ENCODE results near the gene HECTD2.
"Not testable (repeated sequence)": the region's sequence is repeated elsewhere in the genome, so short reads cannot be mapped to it uniquely, and the experiment has no call there.

HECTD2 gene

GRCh38 chr10:91540733-91541132 is 130.6 kb downstream of the HECTD2 start:
- FAIRE-seq: no peak

GRCh38 chr10:91541481-91541880 is 131.3 kb downstream of the HECTD2 start:
- no peak for FAIRE-seq

GRCh38 chr10:91545384-91545783 is 135.2 kb downstream of the HECTD2 start:
- FAIRE-seq: no peak

GRCh38 chr10:91545838-91546237 is 135.7 kb downstream of the HECTD2 start:
- no peak for FAIRE-seq

- FAIRE-seq: no peak
These were observed 139.1 kb downstream of the HECTD2 start for GRCh38 chr10:91549262-91549661.

GRCh38 chr10:91550021-91550420 is 139.9 kb downstream of the HECTD2 start:
- no peak for FAIRE-seq

GRCh38 chr10:91551856-91552255 is 141.7 kb downstream of the HECTD2 start:
- FAIRE-seq: no peak

GRCh38 chr10:91552274-91553095 is 142.3 kb downstream of the HECTD2 start:
- FAIRE-seq: no peak

- no peak for FAIRE-seq
These were observed 145.3 kb downstream of the HECTD2 start for GRCh38 chr10:91555455-91555854.

- FAIRE-seq: no peak
These were observed 146.8 kb downstream of the HECTD2 start for GRCh38 chr10:91556691-91557566.

GRCh38 chr10:91557651-91558111 is 147.5 kb downstream of the HECTD2 start:
- FAIRE-seq: no peak

- no peak for FAIRE-seq
These were observed 148.3 kb downstream of the HECTD2 start for GRCh38 chr10:91558473-91558872.

GRCh38 chr10:91559169-91559568 is 149.0 kb downstream of the HECTD2 start:
- no peak for FAIRE-seq

GRCh38 chr10:91559750-91560149 is 149.6 kb downstream of the HECTD2 start:
- no peak for FAIRE-seq

- FAIRE-seq: not testable (repeated sequence)
These were observed 150.7 kb downstream of the HECTD2 start for GRCh38 chr10:91560827-91561226.

GRCh38 chr10:91562839-91563581 is 152.9 kb downstream of the HECTD2 start:
- no peak for FAIRE-seq

GRCh38 chr10:91564026-91564425 is 153.9 kb downstream of the HECTD2 start:
- FAIRE-seq: no peak
